Measurements from ENCODE around the gene TAAR8.
A peak's percentile ranks its signal among the peaks of the same experiment; 100 is the strongest.
"Not testable (repeated sequence)": the region's sequence is repeated elsewhere in the genome, so short reads cannot be mapped to it uniquely, and the experiment has no call there.

Gene TAAR8, protein sequence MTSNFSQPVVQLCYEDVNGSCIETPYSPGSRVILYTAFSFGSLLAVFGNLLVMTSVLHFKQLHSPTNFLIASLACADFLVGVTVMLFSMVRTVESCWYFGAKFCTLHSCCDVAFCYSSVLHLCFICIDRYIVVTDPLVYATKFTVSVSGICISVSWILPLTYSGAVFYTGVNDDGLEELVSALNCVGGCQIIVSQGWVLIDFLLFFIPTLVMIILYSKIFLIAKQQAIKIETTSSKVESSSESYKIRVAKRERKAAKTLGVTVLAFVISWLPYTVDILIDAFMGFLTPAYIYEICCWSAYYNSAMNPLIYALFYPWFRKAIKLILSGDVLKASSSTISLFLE

DNA sequence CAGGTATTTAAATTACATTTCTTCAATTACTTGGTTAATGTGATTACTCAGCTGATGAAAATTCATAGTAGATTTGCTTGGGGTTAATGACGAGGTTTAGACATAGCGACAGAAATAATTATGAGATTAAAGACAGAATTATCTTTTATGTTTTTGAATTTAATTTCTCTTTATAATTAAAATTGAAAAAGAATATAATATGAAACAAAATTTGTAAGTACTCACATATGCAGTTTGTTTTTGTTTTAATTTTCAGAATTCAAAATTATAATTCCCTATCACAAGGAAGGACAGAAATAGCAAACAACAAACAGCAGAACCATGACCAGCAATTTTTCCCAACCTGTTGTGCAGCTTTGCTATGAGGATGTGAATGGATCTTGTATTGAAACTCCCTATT lies at the start of gene TAAR8:
Gene TAAR8, plus strand, starts transcription at position 301 of the 400 bp plus-strand sequence. Its CDS starts 21 bp downstream, at position 322.
- no peak for DNase-seq

DNA sequence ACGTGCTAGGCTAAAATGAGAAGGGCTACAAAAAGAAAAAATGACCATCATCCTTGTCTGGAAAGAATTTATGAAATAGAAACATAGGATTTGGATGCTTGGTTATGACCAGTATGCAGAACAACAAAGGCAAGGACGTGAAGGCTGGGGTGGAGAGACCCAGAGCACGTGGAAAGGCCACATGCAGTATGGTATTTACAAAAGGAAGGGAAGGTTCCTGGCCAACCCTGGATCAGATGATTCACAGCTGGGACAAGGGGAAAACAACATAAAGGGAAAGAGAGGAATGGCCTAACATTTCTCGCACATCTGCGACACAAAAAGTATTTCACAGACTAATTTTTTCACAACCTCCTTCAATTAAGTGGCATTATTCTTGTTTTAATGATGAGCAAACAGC lies 47.7 kb upstream of the TAAR8 start:
- DNase-seq: no peak

DNA sequence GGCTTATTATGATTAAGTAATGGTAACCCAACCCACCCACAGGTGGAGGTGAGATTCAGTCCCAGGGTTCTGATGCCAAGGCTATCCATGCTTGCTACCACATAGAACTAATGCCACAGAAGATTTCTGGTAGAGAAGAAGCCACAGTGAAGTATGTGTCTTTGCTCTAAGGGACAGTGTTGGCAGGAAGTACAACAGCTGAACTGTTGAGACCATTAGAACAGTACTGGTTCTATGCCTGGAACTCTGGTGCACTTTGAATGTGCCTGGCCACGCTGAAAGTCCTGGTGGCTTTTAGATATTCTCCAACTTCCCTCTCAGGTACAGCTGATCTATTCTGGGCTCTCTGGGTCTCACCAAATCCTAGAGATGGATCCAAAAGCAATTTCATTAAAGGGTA lies 47.3 kb upstream of the TAAR8 start:
- DNase-seq: no peak

DNA sequence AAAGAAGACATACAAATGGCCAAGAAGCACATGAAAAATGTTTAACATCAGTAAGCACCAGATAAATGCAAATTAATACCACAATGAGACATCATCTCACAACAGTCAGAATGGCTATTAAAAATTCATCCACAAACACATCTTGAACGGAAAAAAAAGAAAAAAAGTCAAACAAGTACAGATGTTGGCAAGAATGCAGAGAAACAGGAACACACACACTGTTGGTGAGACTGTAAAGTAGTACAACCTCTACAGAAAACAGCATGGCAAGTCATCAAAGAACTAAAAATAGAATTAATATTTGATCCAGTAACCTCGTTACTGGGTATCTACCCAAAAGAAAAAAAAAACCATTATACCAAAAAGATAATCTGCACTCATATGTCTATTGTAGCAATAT lies 46.0 kb upstream of the TAAR8 start:
- no peak for DNase-seq

DNA sequence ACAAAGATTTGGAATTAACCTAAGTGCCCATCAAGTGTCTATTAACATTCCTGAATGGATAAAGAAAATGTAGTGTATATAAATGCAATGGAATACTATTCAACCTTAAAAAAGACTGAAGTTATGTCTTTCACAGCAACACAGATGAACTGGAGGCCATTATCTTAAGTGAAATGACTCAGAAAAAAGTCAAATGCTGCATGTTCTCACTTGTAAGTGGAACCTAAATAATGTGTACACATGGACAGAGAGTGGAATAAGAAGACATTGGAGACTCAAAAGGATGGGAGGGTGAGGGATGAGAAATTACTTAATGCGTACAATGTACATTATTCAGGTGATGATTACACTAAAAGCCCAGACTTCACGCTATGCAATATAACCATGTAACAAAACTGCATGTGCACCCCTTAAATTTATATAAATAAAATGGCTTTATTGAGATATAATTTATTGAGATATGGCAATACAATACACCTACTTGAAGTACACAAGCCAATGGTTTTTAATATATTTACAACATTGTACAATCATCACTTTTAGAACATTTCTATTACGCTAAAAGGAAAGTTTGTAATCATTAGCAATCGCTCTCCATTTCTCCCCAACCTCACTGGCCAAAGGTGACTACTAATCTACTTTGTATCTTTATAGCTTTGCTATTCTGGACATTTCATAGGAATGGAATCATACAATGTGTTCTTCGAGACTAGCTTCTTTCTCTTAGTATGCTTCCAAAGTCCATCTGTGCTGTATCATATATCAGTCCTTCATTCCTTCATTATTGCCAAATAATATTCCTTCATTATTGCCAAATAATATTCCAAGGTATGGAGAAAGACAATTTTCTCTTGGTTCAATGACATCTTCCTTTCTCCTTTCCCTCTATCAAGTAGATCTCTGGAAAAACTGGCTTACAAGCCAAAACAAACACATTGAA lies 45.3 kb upstream of the TAAR8 start:
- DNase-seq: no peak

DNA sequence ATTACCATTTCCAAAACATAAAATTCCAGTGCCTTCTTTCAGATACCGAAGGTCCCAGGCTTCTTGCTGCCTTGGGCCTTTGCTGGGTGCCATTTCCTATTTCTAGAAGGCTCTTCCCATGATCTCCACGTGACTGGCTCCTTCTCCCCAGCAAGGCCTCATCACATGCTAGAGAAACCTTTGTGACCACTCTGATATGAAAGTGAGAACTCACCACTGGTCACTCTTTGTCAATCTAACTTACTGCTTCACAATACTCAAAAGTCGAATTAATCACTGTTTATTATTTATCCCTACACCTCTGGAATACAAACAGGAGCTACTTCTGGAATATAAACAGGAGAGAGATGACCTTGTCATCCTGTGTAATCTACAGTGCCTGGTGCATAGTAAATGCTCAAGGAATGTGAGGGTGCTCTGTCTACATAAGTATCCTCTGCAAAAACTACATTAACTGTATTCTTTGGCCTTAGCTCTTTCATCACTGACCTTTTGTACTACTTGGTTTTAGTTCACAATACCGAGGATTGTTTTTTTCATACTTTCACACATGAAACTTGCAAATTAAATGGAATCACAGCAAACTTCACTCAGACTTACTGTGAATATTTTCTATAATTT lies 41.2 kb upstream of the TAAR8 start:
- no peak for DNase-seq

DNA sequence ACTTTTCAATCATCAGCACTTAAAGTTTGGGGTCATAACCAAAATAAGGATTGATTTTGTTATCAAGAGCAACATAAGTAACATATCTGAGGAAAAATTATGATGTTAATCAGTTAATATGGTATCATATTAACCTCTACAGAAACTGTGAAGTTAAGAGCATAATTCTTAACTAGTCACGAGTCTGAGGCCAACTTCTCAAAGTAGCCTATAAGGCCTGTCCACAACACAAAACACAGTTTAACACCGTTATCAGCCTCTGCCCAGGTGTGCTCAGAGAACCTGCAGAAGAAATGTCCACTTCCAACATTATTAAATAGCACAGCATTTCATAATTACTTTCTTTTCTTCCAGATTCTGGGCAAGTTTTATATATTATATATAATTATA lies 40.6 kb upstream of the TAAR8 start:
- DNase-seq: no peak

DNA sequence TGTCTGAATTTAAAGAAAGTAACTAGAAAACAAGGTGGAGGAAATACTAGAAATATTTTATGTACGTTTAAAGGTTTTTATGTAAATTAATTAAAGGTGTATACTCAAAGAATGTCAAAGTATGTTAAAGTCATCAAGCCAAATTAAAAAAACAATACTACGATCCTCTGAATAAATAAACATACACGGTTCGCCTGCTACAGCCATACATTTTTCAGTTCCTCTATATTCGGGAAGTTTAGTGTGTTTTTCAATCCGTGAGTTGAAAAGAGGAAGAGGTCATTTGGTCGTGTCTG lies 40.2 kb upstream of the TAAR8 start:
- no peak for DNase-seq

DNA sequence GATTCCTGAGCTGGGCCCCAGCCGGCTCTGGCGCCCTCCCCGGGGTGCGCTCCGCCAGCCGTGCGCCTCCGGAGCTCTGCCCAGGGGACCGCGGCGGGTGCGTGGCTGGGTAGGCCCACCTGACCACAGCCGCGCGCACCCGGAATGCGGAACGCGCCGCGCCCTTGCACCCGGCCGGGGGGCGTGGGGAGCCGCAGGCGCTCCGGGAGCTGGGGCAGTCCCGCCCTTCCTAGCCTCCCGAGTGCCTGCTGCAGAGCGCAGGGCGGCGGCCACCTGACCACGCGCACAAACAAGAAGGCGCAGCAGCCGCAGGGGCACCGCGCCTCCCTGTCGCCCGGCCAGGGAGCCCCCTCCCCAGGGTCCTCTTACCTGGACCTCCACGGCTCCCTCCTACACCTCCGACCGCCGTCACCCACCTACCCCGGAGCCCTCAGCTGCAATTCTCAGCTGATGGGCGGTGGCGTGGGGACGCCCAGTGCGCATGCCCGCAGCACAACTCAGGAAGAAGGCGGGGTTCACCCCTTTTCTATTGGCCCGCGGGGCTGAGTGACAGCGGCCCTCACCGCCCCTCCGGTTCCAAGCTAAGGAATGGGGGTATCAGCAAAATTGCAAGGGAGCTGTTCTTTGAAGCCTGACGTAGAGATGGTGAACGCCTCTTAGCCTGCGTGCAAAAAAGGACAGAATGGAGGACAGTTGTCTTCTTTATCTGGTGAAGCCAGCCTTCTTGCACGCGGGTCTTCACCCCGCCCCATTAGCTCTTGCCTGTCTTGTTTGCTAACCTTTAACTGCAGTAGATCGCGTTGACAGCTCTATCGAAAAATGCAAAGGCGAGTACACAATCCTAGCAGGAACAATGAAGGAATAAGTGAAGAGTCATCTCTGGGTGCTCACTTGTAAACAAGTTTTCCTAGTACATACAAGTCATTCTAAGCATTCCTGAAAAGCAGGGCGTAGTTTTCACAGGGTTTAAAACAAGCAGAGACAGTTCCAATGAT lies 39.5 kb upstream of the TAAR8 start, which contains the start of gene STX7:
Gene STX7, minus strand, starts transcription at position 479 of the 995 bp plus-strand sequence. CDS start 9,586 bp downstream, outside the sequence.
- DNase-seq: peak; percentile 78

DNA sequence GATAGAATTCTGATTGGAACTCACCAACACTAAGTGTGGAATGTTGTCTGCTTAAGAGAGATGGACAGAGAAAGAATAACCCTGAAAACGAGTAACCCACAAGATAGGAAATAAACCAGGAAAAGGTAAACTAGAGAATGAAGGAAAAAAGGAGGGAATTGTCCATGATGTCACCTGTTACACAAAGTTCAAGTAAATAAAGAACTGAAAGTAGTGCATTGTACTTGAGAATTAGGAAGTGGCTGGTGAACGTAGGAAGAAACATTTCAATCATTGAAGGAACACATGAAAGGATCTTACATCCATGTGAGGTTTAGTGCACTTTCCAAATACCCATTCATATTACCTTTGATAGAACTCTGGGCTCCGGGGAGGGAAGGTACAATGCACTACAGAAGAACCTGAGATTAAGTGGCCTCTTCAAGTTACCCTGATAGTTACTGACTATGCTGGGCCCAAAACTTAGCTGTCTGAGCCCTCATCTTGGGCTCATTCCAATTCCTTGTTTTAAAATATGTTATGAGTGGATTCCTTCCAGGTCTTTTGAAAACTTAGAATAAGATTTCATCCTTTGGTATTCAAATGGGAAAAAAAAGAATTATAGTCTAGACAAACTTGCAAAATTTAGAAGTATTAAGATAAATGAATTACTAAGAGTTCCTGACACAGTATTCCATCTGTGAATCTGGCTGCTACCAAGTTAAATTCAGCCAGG lies 38.5 kb upstream of the TAAR8 start:
- no peak for DNase-seq

DNA sequence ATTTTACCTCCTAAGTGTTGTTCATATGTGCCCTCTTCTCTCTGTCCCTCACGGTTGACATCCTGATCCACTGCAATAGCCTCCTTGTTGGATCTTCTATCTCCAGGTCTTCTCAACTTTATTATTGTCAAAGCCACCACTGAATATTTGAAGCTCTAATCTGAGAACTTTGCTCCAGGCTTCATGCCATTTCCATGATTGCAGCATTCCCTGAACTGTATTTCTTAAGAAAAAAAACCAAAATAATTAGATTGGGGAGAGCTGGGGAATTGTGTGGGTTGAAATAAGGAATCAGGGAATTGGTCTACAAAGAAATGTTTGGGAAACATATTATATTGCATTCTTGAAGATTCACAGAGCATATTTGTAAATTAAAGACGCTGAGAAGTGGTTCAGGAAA lies 37.1 kb upstream of the TAAR8 start:
- DNase-seq: no peak

DNA sequence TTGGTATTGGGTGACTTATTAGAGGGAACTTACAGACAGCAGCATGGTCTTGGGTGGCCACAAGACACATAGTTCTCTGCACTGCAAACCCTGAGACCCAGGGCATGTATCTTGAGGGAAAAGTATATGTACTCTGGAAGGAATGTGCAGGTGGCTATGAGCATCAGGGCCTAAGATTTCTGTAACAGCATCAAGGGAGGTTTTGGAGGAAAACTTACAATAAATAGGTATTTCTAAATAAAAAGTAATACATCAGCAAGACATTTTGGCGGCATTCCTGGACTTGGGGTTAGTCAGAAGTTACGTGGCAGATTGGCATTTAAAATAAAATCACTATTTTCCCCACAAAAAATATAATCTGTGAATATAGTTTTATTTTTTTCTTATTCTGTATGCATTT lies 31.5 kb upstream of the TAAR8 start:
- no peak for DNase-seq

DNA sequence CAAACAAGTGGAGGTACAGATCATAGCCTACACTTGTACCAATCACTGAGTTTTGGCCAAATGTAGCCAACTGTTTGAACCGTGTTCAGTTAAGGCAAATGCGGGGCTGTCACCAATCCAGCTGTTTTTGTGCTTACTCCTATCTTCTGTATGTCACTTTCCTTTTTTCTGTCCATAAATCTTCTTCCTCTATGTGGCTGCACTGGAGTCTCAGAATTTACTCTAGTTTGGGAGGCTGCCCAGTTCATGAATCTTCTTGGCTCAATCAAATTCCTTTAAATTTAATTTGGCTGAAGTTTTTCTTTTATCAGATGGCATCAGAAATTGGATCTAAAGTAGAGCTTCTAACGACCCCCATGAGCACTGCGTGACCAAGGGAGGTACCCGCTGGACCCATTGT lies 27.8 kb upstream of the TAAR8 start:
- DNase-seq: no peak

DNA sequence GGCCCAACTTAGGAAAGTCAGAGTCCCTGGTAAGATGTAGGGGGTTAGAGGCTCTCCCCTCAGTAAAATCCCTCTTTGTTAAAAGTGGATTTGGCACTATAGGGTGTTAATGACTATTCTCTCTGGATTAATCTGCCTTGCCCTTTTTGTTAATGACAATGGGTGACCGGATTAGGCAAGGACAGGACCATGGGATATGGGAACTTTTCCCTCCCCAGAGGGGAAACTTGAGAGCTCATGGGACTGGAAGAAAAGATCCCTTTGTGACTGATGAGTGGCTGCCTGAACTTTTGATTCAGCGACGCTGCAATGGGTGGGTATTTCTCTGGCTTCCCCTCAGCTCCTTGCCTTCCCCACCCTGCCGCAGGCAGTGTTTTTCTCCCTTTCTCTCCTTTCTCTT lies 26.6 kb upstream of the TAAR8 start:
- no peak for DNase-seq

DNA sequence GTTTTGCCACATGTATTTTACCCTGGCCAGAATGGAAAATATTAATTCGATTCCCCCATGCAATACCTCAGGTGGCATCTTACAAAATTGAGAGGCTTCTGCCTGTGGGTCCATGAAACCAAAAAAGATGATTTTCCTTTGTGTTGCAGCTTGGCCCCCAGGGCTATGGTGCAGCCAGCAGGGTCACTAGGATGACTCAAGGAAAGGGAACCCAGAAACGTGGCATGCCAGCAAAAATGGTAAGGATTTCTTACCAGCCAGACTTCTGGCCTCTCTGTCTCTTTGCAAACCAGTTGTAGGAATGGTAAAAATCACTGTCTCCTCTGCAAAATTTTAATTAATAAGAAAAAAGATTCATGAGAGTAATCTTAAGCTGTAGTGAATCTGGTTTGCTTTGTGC lies 26.0 kb upstream of the TAAR8 start:
- DNase-seq: no peak

DNA sequence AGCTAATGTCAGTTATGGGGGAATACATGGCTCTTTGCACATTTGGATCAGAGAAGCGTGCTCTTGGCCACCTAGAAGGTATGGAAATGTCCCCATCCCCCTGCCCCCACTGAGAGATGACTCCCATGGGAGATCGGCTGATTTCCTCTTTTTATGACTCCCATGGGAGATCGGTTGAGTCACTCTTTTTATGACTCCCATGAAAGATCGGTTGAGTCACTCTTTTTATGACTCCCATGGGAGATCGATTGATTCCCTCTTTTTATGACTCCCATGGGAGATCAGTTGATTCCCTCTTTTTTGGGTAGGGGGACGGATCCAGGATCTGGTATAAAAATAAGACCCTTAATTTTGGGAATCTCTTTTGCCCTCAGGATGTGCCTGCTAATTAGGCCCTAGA lies 24.7 kb upstream of the TAAR8 start:
- no peak for DNase-seq

DNA sequence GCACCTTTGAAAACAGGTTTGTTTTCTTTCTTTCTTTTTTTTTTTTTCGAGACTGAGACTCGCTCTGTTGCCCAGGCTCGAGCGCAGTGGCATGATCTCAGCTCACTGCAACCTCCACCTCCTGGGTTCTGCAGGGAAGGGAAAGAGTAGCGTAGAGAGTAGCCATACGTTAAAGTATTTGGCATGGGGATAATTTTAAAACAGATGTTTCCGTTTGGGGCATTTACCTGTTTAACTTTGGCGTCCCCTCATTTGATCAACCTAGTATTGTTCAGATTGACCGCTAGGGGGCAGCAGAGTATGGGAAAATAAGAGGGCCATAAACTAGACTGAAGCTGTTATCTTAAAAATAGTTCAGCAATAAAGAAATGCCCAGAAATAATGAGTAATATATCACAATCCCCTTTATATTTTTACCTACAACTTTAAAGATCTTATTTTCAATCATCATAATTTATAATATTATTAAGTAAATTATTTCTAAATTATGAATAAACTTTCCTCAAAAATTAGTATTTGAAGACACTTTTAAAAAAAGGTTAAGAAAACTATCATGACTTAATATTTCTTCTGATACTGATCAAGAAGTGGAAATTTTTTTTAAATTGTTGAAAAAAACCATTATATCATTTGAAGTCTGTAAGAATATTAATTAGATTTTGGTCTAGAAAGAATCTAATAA lies 22.0 kb upstream of the TAAR8 start:
- DNase-seq: peak; percentile 59

DNA sequence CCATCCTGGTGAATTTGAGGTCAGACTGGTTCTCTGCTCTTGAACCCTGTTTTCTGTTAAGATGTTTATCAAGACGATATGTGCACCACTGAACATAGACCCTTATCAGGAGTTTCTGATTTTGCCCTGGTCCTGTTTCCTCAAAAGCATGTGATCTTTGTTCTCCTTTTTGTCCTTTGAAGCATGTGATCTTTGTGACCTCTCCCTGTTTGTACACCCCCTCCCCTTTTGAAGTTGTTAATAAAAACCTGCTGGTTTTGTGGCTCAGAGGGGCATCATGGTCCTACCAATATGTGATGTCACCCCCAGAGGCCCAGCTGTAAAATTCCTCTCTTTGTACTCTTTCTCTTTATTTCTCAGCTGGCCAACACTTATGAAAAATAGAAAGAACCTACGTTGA lies 17.9 kb upstream of the TAAR8 start:
- DNase-seq: not testable (repeated sequence)

DNA sequence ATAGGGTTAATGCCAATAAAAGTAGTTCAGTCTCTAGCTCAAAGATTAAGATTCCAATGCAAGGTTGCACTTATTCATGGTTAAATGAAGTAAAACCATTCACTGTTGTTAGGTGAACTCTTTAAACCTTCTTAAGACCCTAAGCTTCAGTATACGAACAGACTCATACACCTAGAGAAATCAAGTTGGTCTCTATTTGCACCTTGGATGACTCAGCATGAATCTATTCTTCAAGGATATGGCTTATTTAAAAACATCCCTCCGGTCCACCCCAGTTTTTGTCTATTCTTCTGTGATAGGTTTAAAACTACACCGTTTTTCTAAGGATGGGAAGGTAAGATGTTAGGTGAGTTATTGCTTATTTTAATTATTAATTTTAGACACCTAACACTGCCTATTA lies 15.3 kb upstream of the TAAR8 start:
- DNase-seq: no peak

DNA sequence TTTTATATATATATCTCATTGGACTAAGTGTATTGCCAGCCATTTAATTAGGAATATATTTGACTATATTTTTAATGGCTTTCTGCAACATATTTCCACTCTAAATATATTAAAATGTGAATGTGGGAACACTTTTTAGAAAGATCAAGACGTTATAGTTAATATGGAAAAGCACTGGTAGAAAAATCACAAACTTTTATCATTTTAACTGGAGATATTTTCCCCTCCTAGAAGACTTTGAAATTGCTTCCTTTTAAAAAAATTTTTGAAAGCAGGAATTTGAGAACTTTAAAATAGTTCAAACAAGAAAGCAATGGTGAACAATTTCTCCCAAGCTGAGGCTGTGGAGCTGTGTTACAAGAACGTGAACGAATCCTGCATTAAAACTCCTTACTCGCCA lies 14.5 kb upstream of the TAAR8 start, which contains the start of gene TAAR9:
Gene TAAR9, plus strand, starts transcription at position 301 of the 400 bp plus-strand sequence. Its CDS starts 13 bp downstream, at position 314.
- DNase-seq: no peak

DNA sequence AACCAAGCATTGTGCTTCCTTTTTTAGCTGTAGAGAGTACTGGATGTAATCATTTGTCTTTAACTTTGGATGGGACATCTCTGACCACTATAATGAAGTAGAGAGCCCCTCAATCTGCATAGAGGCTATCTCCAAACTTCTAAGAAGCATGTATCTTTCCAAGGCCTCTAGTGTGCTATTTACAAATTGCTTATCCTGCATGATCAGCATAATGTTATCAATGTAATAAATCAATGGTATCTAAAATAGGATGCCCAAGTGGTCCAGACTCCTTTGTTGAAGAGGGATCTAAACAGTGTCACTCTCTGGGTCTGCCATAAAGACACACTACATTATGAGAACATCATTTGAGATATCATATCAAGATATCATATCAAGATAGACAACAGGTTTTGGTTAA lies 7.6 kb upstream of the TAAR8 start:
- no peak for DNase-seq

Data from activated CD4-positive, alpha-beta T cell treated with anti-CD3 and anti-CD28 coated beads, Interleukin-2, amount 50 U/mL, for 1 hour (primary cell).